Posterior vena cava (tissue), 2 donors: ENCODE results near the gene ADAP1. TPM values are rescaled to one million over a fixed set of nuclear protein-coding genes. Genes with fewer than 3 reads are reported as not detected.
"Not testable (repeated sequence)": the region's sequence is repeated elsewhere in the genome, so short reads cannot be mapped to it uniquely, and the experiment has no call there.

Experiments
- DNase-seq: peaks from one replicate; pipeline ENCODE4 v3.0.0-alpha.2; 2020; ENCODE audit warnings: low spot score
- intact Hi-C, 2 donors: fragments of 100-400 bp; cut with DNase I; formaldehyde crosslinking; loops; one replicate each; pipeline versions ENCODE4 v1.14.1 to v1.14.2; 2022 to 2023
- long read RNA-seq, 2 donors: library from polyadenylated mRNA; unstranded; transcript quantifications; one replicate each; pipeline ENCODE4 v2.0.0, GENCODE V29; 2020 to 2021
- total RNA-seq, 2 donors: library from RNA; stranded (reverse); fragmentation: NEBNext Ultra II Directional; extraction: Animal tissue kit (Norgen Biotek cat#: 25700); gene quantifications; one replicate each; pipeline ENCODE4 v1.2.1, GENCODE V29; 2021
- donor health status: DM: yes; HTN: yes; CAD: no.
- donor health status: DM: yes; HTN: yes; CAD: no.

ADAP1 gene, protein sequence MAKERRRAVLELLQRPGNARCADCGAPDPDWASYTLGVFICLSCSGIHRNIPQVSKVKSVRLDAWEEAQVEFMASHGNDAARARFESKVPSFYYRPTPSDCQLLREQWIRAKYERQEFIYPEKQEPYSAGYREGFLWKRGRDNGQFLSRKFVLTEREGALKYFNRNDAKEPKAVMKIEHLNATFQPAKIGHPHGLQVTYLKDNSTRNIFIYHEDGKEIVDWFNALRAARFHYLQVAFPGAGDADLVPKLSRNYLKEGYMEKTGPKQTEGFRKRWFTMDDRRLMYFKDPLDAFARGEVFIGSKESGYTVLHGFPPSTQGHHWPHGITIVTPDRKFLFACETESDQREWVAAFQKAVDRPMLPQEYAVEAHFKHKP
- total RNA-seq = 10 to 100 TPM; 16.3 to 17.8 TPM
- long read RNA-seq, donor 1, partial matches to known transcripts = 0 of 3 reads
- long read RNA-seq, donor 1, other reads (novel, unspliced or antisense) = 1 of 3 reads
- long read RNA-seq, donor 2, partial matches to known transcripts = 0 of 4 reads
- long read RNA-seq, donor 2, other reads (novel, unspliced or antisense) = 3 of 4 reads

DNA sequence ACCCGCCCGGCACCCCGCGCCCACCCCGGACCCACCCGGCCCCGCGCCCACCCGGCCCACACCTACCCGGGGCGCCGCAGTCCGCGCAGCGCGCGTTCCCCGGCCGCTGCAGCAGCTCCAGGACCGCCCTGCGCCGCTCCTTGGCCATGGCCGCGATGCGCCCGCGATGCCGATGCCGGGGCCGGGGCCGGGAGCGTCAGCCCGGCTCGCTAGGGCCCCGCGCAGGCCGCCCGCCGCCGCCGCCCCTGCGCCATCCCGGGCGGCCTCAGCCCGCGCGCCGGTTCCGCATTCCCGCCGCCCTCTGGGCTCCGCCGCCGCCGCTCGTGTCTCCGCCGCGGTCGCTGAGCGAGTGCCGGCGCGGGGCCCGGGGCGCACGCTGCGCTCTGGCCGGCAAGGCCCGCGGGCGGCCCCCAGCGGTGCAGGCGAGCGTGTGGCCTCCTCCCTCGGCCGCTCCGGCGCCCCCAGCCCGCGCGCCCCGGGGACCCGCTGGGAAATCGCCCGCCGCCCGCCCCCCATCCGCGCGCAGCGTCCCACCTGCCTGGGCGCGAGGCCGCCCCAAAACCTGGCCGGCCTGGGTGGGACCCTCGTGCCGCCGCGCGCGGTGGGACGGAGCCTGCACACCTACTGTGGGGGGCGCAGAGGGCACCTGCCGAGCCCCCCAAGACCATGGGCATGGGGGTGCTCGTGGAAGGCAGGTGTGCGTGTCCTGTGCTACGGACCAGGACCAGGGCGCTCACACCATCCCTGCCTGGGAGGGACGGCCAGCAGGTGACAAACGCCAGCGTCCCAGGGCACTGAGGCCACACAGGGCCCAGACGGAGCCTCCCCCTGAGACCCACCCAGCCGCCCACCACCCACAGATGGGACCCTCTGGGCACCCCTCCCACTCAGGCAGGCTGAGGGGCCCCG lies at the start of gene ADAP1:
TSS of gene ADAP1 (minus strand) at position 351 of the 909 bp plus-strand sequence. CDS start at position 148, 203 bp downstream.
- DNase-seq = peak; percentile 85
- intact Hi-C loops = loop anchor here in 1 of 2 donors (10.0 kb wide), 1 partner anchor 170 kb away; no protein-coding TSS in a partner anchor

DNA sequence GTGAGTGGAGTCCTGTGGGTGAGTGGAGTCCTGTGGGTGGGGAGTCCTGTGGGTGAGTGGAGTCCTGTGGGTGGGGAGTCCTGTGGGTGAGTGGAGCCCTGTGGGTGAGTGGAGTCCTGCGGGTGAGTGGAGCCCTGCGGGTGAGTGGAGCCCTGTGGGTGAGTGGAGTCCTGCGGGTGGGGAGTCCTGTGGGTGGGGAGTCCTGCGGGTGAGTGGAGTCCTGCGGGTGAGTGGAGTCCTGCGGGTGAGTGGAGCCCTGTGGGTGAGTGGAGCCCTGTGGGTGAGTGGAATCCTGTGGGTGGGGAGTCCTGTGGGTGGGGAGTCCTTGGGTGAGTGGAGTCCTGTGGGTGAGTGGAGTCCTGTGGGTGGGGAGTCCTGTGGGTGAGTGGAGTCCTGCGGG lies 48.0 kb upstream of the ADAP1 start:
- intact Hi-C loops = loop anchor here in 1 of 2 donors (5.0 kb wide), 1 partner anchor 45 kb away; no protein-coding TSS in a partner anchor

DNA sequence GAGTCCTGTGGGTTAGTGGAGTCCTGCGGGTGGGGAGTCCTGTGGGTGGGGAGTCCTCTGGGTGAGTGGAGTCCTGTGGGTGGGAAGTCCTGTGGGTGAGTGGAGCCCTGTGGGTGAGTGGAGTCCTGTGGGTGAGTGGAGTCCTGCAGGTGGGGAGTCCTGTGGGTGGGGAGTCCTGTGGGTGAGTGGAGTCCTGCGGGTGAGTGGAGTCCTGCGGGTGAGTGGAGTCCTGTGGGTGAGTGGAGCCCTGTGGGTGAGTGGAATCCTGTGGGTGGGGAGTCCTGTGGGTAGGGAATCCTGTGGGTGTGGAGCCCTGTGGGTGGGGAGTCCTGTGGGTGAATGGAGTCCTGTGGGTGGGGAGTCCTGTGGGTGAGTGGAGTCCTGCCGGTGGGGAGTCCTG lies 47.5 kb upstream of the ADAP1 start:
- intact Hi-C loops = loop anchor here in 1 of 2 donors (5.0 kb wide), 1 partner anchor 45 kb away; no protein-coding TSS in a partner anchor
- DNase-seq = not testable (repeated sequence)

More for the DNA sequence above, 48.0 kb upstream of the ADAP1 start:
- DNase-seq = not testable (repeated sequence)

DNA sequence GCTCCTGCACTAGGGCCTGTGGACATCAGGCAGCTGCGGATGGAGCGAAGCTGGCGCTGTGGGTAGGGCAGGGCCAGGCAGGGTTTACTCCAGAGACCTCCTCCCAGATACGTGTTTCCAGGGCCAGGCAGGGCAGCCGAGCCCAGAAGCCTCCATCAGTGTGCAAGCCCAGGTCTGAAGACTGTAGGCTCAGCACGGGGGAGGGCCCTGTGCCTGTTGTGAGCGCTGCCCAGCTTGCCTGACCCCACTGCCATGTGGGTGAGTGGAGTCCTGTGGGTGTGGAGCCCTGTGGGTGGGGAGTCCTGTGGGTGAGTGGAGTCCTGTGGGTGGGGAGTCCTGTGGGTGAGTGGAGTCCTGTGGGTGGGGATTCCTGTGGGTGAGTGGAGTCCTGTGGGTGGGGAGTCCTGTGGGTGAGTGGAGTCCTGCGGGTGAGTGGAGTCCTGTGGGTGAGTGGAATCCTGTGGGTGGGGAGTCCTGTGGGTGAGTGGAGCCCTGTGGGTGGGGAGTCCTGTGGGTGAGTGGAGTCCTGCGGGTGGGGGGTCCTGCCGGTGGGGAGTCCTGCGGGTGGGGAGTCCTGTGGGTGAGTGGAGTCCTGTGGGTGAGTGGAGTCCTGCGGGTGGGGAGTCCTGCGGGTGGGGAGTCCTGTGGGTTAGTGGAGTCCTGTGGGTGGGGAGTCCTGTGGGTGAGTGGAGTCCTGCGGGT lies 46.7 kb upstream of the ADAP1 start:
- intact Hi-C loops = loop anchor here in 1 of 2 donors (2.0 to 5.0 kb wide), 2 partner anchors 46 to 170 kb away; no protein-coding TSS in a partner anchor
- DNase-seq = not testable (repeated sequence)

DNA sequence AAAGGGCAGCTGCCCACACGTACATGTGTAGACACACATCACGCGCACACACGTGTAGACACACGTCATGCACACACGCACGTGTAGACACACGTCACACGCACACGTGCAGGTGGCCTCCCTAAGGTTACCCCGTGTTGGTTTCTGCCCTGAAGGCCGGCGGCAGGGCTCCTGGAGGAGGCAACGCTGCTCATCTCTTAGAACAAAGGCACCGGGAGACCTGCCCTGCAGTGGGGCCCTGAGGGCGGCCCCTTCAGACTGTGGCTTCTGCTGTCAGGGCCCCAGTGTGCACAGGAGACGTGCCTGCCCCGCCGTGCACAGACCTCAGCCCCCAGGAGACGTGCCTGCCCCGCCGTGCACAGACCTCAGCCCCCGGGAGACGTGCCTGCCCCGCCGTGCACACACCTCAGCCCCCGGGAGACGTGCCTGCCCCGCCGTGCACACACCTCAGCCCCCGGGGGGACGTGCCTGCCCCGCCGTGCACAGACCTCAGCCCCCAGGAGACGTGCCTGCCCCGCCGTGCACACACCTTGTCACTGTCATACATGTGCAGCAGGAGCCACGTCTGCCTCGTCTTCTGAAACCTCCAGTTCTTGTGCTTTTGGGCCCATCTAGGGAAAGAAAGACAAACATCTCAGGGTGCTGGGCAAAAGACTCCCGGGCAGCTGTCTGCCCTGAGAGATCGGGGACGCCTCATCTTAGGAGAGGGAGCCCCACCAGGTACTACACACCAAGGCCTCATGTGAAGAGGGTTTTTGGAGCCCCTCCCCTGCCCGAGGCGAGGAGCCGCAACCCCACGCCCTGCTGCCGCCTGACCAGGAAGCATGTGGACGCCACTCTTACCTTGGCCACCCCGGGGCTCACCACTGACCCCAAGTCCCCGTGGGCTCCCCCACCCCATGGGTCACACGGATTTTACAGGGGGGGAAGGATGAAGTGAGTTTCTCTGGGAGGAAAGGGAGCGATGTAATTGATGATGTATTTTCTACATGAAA lies 45.8 kb upstream of the ADAP1 start:
- intact Hi-C loops = loop anchor here in 1 of 2 donors (2.0 to 5.0 kb wide), 2 partner anchors 47 to 171 kb away; no protein-coding TSS in a partner anchor
- DNase-seq = no peak

DNA sequence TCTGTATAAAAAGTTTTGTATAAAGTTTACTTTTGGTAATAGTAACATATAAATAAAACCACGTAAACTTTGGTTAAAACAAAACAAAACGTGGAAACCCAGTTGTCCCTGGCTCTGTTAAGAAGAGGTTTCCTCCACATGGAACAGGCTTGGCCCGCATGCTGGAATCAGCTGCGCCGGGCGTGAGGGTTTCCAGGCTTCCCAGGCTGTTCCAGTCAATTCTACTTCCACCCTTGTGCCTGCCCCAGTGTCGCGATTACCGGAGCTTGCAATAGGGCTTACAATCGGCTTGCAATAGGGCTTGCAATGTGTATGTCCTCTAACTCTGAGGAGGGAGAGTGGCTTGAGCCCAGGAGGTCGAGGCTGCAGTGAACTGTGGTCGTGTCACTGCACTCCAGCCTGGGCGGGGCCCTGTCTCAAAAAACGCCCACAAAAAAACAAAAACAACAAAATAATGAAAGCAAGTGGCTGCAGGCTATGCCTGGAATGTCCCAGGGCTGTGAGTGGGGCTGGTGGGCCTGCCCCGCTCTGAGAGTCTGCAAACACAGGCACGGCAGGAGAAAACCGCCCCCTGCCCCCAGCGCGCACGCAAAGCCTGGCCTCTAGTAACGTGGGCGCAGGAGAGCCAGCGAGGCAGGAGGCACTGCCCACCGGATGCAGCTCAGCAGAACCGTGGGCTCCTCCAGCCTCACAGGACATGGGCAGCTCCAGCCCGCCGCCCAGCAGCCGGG lies 44.8 kb upstream of the ADAP1 start:
- DNase-seq = no peak
- intact Hi-C loops = no loop called here

DNA sequence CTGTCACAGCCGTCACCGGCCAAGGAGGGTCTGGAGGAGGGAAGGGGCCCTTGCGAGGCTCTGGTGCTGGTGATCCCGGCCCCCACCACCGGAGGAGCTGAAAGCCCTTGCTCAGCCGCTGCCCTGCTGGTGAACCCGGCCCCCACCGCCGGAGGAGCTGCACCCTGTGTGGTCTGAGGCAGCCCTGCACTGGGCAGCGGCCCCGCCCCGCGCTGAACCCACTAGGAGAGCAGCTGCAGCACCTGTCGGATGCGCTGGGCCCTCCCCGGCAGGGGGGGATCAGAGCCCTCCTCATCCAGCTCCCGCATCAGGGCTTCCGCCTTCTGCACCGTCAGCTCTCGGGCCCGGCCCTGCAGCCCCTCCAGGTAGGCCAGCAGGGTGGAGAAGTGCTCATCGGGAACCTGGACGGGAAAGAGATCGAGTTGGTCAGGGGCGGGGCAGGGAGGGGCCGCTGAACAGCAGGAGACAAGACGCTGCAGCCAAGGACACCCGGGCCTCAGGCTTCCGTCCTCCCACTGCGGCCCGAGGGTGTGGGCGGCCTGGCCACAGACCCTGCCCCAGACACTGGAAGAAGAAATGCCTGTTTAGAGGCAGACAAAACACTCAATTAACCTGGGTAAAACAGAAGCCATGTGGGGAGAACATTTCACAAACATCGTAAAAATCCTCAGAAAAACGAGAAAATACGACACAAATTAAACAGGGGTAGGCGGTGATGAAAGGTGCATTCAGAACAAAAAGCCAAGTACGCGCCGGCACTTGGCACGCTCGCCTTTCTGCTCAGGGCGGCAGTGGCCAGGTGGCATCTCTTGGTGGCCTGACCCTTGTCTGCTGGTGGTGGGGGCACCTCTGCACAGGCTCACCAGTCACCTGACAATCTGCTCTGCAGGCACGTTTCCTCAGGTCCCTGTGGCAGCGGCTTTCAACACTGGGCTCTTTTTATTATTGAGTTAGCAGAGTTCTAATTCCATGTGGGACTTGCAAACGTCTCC lies 43.2 kb upstream of the ADAP1 start:
- DNase-seq = no peak
- intact Hi-C loops = no loop called here

DNA sequence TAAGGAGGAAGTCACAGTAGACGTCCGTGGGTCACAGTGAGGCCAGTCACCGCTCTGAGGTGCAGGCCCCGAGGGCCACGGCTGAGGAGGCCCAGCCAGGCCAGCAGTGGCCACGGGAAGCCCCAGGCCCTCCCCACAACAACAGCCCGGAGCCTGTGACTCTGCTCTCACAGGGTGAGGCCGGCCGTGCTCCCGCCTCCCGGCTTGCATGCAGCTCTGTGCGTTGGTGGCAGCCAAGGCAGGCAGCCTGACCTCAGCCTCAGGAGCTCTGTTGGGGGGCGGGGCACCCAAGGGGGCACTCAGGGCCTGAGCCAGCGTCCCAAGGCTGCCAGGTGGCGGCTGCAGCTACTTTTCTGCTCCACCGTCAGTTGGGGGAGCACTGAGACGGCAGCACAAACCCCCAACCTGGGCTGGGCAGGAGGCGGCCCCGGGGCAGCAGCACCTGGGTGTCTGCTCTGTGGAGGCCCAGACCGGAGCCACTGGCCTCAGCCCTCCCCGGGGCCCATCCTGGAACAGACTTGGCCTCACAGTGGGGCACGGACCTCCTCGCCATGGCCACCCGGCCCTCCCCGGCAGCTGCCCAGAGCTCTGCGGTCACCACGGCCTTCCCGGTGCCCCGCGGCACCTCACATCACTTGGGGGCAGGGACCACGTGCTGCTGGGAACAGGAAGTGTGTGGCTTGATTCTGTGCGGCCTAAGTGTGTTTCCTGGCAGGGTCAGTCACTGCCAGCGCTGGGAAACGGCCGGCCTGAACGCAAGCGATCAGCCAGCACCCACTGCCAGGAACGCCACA lies 41.8 kb upstream of the ADAP1 start:
- intact Hi-C loops = no loop called here
- no peak for DNase-seq

DNA sequence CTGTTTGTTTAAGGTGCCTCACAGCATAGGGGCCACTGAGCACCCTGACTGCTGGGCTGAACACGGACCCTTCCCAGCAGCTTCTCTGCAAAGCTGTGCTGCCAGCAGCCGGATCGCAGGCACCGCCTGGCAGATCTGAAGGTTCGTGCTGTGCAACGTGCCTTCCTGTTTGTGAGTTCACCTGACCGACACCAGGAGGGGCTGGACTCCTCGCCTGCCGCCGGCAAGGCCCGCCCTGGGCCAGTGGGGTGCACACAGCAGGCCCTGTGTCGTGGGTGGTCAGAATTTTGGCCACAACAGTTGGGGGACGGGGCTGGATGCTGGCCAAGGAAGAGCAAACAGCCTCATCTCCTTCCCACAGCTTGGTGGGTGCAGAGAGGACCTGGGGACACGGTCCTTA lies 41.1 kb upstream of the ADAP1 start:
- intact Hi-C loops = loop anchor here in 1 of 2 donors (1.0 kb wide), 1 partner anchor 70 kb away; no protein-coding TSS in a partner anchor
- DNase-seq = no peak

DNA sequence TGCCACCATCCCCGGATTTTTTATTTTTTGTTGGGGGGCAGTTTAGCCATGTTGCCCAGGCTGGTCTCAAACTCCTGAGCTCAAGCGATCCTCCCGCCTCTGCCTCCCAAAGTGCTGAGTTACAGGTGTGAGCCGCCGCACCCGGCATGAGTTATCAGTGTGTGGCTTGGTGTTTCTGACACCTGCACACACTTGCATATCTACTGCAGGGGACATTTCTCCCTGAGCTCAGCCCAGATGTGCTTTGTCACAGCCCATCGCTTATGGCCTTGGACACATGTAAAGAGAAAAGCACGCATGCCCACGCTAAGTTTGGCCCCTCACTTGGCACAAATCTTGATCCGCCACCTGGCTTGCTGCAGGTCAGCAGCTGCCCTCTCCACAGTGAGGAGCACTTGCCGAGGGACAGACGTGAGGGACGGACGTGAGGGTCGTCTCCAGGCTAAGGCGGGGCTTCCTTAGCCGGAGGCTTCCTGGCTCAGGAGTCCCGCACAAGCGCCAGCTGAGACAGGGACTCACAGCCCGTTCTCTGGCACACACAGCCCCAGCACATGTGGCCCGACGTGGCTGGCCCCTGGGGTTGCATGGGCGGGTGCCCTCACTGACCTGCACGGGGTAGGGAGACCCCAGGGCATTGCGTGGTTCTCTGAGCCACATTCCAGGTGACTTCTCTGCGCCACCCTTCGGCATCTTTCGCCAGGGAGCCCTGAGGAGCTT lies 40.3 kb upstream of the ADAP1 start:
- intact Hi-C loops = loop anchor here in 1 of 2 donors (1.0 kb wide), 1 partner anchor 71 kb away; no protein-coding TSS in a partner anchor
- DNase-seq = no peak

DNA sequence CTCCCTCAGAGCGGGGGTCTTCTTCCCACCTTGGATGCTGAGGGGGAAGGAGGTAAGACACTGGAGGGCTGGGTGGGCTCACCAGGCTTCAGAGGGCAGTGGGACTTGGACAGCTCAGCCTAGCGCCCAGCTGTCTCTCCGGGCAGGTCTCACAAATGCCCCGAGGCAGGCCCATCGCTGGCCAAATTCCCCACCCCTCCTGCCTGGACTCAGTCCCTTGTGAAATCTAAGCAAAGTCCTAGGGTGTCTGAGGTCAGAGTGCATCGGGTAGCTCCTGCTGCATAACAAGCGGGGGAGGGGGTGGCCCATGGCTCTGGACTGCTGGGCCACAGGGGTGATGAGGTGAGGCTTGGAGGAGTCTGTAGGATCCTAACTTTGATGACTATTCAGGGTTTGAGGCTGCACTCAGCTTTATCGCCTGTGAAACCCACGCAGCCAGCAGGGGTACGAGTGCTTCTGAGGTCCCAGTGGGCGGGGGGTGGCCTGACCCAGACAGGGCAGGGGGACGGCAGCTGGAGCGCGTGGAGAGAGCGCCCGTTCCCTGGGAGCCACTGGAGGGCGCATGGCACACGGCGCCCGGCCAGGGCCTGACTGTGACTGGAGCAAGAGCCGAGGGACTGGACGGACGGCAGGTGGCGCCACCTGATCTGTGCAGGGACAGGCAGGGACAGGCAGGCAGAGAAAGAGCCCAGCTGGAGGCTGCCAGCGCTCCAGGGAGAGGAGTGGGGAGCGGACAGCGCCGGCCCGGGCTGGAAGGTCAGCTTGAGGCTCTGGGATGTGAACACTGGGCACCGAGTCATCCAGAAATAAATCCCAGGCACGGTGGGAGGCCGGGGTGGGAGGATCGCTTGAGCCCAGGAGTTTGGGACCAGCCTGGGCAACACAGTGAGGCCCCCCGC lies 38.5 kb upstream of the ADAP1 start:
- intact Hi-C loops = loop anchor here in 1 of 2 donors (2.0 kb wide), 1 partner anchor 72 kb away; no protein-coding TSS in a partner anchor

DNA sequence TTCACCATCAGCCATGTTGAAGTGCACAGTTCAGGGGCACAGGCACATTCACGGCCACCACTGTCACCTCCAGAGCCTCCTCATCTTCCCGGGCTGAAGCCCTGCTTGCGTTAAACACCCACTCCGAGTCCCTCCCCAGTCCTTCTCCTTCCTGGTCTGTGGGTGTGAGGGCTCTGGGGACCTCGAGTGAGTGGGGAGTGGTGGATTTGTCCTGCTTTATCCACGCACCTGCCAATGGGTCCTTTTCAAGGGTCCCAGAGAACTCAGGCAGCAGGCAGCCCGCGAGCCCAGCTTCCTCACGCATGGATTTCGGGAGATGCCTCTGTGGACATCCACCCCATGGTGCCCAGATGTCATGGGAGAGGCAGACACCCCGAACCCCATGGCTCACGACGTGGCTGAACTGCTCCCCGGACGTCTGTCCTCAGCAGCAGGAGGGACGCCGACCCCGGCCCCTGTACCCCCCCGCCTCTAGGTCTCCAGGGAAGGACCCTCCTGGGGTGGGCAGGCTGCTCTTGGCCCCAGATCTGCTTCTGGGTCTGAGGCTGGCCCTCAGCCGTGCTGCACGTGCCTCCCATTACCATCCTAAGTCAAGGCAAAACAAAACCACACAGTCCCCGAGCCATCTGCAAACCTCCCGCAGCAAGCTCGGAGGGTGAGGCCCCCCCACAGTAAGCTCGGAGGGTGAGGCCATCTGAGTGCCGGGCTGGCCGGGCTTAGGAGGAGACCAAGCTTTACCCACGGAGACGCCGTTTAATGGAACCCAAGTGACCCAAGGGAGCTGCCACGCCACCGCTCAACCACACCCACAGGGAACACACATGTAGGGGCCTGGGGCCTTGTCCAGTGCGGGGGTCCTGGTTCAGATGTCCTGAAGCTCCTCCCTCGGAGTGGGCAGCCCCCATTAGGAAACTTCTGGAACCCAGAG lies 37.5 kb upstream of the ADAP1 start:
- intact Hi-C loops = loop anchor here in 1 of 2 donors (2.0 kb wide), 1 partner anchor 73 kb away; no protein-coding TSS in a partner anchor
- DNase-seq = no peak

More for the DNA sequence above, 38.5 kb upstream of the ADAP1 start:
- DNase-seq = peak; percentile 99
